BE2C (cell line): ENCODE measurements around the gene GPC1.

Experiments
- DNase-seq: peaks from one replicate; pipeline ENCODE4 v3.0.0-alpha.2; 2020
- H3K27me3 ChIP-seq: fragments of 250-450 bp; sonication (Bioruptor Pico); 2 replicates; pipeline ENCODE4 v1.5.1; 2020; ENCODE audit warnings: mild to moderate bottlenecking
- H3K36me3 ChIP-seq: fragments of 250-450 bp; sonication (Bioruptor Pico); 2 replicates; pipeline ENCODE4 v1.5.1; 2020; ENCODE audit warnings: mild to moderate bottlenecking
- H3K4me1 ChIP-seq: fragments of 250-450 bp; sonication (Bioruptor Pico); 2 replicates; pipeline ENCODE4 v1.5.1; 2020
- H3K4me3 ChIP-seq: 2 replicates; pipeline ENCODE4 v1.5.1; 2011; ENCODE audit warnings: low read depth, low read length
- H3K9me3 ChIP-seq: fragments of 250-450 bp; sonication (Bioruptor Pico); 2 replicates; pipeline ENCODE4 v1.5.1; 2020
- TF ChIP-seq, protein P1 (sequence below): IDR thresholded peaks from 2 replicates; pipeline ENCODE4 v1.5.1; 2012; ENCODE audit warnings: mild to moderate bottlenecking, low read depth, low read length

The GPC1 gene

DNA sequence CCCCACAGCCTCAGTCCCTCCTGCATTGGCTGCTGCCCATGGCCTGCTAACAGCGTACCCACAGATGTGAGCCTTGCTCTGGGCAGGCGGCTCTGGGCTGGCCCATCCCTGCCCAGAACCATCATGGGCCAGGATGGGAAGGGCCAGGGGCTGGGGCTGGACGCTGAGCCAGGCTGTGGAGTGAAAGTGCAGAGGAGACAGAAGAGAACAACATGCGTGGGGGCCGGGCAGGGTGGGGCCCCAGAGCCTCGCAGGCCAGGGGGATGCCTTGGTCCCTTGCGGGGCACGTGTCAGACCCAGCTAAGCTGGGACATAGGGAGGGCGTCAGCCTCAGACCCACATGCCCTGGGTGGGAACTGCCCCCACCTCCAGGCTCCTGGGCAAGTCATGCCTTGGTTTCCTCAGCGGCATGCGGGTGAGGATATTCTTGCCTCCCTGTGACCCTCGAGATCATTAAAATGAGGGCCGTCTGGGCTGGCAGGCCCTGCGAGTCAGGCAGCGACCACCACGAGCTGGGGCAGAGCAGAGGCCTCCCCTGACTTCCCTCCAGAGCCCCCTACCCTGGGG, 27.3 kb downstream of the GPC1 start:
- no peak for DNase-seq
- H3K9me3 ChIP-seq = no peaks in the 10 kb centered on the region
- H3K27me3 ChIP-seq = no peaks in the 10 kb centered on the region
- peaks cover 24% of the 10 kb centered on the region for H3K4me1 ChIP-seq
- no peaks in the 10 kb centered on the region; the same call in 1 of the 2 replicates for H3K36me3 ChIP-seq
- H3K4me3 ChIP-seq = no peak overlapping the region
- TF ChIP-seq, protein P1, sequence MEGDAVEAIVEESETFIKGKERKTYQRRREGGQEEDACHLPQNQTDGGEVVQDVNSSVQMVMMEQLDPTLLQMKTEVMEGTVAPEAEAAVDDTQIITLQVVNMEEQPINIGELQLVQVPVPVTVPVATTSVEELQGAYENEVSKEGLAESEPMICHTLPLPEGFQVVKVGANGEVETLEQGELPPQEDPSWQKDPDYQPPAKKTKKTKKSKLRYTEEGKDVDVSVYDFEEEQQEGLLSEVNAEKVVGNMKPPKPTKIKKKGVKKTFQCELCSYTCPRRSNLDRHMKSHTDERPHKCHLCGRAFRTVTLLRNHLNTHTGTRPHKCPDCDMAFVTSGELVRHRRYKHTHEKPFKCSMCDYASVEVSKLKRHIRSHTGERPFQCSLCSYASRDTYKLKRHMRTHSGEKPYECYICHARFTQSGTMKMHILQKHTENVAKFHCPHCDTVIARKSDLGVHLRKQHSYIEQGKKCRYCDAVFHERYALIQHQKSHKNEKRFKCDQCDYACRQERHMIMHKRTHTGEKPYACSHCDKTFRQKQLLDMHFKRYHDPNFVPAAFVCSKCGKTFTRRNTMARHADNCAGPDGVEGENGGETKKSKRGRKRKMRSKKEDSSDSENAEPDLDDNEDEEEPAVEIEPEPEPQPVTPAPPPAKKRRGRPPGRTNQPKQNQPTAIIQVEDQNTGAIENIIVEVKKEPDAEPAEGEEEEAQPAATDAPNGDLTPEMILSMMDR = no peak

- DNase-seq = peak; percentile 6
- H3K4me1 ChIP-seq = peaks cover 23% of the 10 kb centered on the region
- H3K9me3 ChIP-seq = no peaks in the 10 kb centered on the region
- no peaks in the 10 kb centered on the region for H3K27me3 ChIP-seq
- TF ChIP-seq, protein P1 = no peak
- H3K36me3 ChIP-seq = no peaks in the 10 kb centered on the region; the same call in 1 of the 2 replicates
- no peak overlapping the region for H3K4me3 ChIP-seq
Measured at GRCh38 chr2:240463274-240463865, 27.9 kb downstream of the GPC1 start.

GRCh38 chr2:240463866-240464481, 28.5 kb downstream of the GPC1 start:
- H3K4me3 ChIP-seq = no peak overlapping the region
- no peaks in the 10 kb centered on the region for H3K9me3 ChIP-seq
- H3K4me1 ChIP-seq = peaks cover 17% of the 10 kb centered on the region
- TF ChIP-seq, protein P1 = no peak
- H3K27me3 ChIP-seq = no peaks in the 10 kb centered on the region
- H3K36me3 ChIP-seq = no peaks in the 10 kb centered on the region; the same call in 1 of the 2 replicates
- DNase-seq = no peak

GRCh38 chr2:240464514-240465241, 29.2 kb downstream of the GPC1 start:
- H3K9me3 ChIP-seq = no peaks in the 10 kb centered on the region
- peak; percentile 7 for DNase-seq

GRCh38 chr2:240465268-240465764, 29.9 kb downstream of the GPC1 start:
- no peaks in the 10 kb centered on the region for H3K27me3 ChIP-seq
- no peak overlapping the region for H3K4me3 ChIP-seq
- TF ChIP-seq, protein P1 = no peak
- H3K36me3 ChIP-seq = no peaks in the 10 kb centered on the region; the same call in 1 of the 2 replicates
- peaks cover 4% of the 10 kb centered on the region for H3K4me1 ChIP-seq
- H3K9me3 ChIP-seq = no peaks in the 10 kb centered on the region
- peak; percentile 8 for DNase-seq

More at GRCh38 chr2:240464514-240465241, 29.2 kb downstream of the GPC1 start:
- Histone ChIP-seq H3K4me3 (no peak overlapping the region), H3K4me1 (peaks cover 10% of the 10 kb centered on the region), H3K27me3 (no peaks in the 10 kb centered on the region), H3K36me3 (no peaks in the 10 kb centered on the region; the same call in 1 of the 2 replicates)
- TF ChIP-seq, protein P1 = no peak
